Ascending aorta (tissue), 2 donors: Measurements from ENCODE around the gene ISG15. TPM values are rescaled to one million over a fixed set of nuclear protein-coding genes. Genes with fewer than 3 reads are reported as not detected.

Source experiments
- DNase-seq, 2 donors: peaks; one replicate each; pipeline ENCODE4 v3.0.0-alpha.2; 2019; ENCODE audit warnings: low spot score in 2 of 2
- H3K27ac ChIP-seq, 2 donors: fragments of 200-600 bp; sonication (generic); one replicate each; pipeline ENCODE4 v1.5.1; 2016 to 2017; ENCODE audit warnings: mild to moderate bottlenecking in 1 of 2
- H3K27me3 ChIP-seq: fragments of 200-600 bp; sonication (generic); one replicate; pipeline ENCODE4 v1.5.1; 2017
- H3K36me3 ChIP-seq, 2 donors: fragments of 200-600 bp; sonication (generic); one replicate each; pipeline ENCODE4 v1.5.1; 2016
- H3K4me1 ChIP-seq, 2 donors: fragments of 200-600 bp; sonication (generic); one replicate each; pipeline ENCODE4 v1.5.1; 2016 to 2017; ENCODE audit warnings: mild to moderate bottlenecking in 1 of 2
- H3K4me3 ChIP-seq, 2 donors: fragments of 200-600 bp; sonication (generic); one replicate each; pipeline ENCODE4 v1.5.1; 2016 to 2017; ENCODE audit warnings: mild to moderate bottlenecking in 1 of 2
- H3K9me3 ChIP-seq, 2 donors: fragments of 200-600 bp; sonication (generic); one replicate each; pipeline ENCODE4 v1.5.1; 2016
- intact Hi-C: fragments of 100-400 bp; cut with DNase I; formaldehyde crosslinking; loops from one replicate; pipeline ENCODE4 v1.15.1; 2023
- total RNA-seq: library from RNA; depleted of rRNA; stranded (reverse); fragments of >200 nt; gene quantifications from one replicate; pipeline ENCODE4 v1.1.0, GENCODE V29; 2016
- TF ChIP-seq, protein P1 (sequence below), 3 experiments: fragments of 200-600 bp in 2 of 3; fragments of 450-650 bp in 1 of 3; sonication (generic) in 2 of 3; IDR thresholded peaks; one replicate each; pipeline ENCODE4 v1.5.1; 2016 to 2019; ENCODE audit warnings: antibody characterized with exemption in 3 of 3, mild to moderate bottlenecking in 1 of 3, moderate library complexity in 1 of 3

The ISG15 gene
- total RNA-seq, 1 donor from 2014 or later, result 125 TPM

DNA sequence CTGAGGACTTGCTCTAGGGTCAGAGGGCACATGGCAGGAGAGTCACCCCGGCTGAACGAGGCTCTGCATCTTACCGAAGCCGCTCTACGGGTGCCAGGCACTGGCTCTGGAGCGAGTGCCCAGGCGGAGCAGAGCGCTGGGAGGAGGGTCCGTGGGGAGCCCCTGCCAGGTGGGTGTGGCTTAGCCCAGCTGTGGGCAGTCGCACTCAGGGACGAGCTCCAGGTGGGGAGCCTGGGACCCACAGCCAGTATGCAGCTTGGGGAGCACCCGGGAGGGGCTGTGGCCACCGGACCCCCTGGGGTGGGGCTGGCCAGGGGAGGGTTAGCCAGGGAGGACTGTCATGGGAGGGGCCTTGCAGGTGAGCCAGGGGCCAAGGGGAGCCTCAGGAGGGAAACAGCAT, 10.4 kb downstream of the ISG15 start:
- H3K4me3 ChIP-seq, result no peak overlapping the region
- TF ChIP-seq, protein P1, sequence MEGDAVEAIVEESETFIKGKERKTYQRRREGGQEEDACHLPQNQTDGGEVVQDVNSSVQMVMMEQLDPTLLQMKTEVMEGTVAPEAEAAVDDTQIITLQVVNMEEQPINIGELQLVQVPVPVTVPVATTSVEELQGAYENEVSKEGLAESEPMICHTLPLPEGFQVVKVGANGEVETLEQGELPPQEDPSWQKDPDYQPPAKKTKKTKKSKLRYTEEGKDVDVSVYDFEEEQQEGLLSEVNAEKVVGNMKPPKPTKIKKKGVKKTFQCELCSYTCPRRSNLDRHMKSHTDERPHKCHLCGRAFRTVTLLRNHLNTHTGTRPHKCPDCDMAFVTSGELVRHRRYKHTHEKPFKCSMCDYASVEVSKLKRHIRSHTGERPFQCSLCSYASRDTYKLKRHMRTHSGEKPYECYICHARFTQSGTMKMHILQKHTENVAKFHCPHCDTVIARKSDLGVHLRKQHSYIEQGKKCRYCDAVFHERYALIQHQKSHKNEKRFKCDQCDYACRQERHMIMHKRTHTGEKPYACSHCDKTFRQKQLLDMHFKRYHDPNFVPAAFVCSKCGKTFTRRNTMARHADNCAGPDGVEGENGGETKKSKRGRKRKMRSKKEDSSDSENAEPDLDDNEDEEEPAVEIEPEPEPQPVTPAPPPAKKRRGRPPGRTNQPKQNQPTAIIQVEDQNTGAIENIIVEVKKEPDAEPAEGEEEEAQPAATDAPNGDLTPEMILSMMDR (IDR thresholded peaks at IDR 0.05), result no peak
- H3K4me1 ChIP-seq, result peaks cover 9 to 10% of the 10 kb centered on the region in 2 donors
- no peaks in the 10 kb centered on the region for H3K36me3 ChIP-seq
- H3K27me3 ChIP-seq, result no peaks in the 10 kb centered on the region
- H3K9me3 ChIP-seq, result no peaks in the 10 kb centered on the region
- intact Hi-C loops, result no loop called here
- H3K27ac ChIP-seq, result no peak overlapping the region
- no peak for DNase-seq

DNA sequence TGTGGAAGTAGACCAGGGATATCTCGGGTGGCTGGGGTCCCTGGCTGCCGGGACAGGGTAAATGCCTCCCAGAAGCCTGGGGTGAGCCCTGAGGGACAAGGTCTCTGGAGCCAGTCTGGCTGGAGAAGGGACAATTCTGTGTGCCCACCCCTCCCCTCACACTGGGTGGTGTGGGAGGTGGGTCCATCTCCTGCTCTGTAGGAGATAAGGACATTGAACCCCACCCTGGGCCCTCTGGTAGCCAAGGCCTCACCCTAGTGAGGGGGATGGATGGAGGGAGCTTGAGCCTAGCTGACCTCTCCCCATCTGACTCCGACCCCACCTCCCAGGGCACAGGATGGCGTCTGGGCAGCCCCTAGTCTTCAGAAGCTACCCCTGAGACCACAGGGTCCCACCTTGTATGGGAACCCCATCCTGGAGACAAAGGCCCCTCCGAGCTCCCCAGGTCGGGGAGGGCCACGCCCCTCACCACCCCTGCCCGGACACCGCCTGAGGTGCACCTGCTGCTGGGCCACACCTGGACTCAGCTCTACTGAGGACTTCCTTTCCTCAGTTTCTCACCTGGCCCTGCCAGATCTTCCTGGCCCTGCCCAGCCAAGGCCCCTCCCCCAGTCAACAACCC, 11.0 kb downstream of the ISG15 start:
- no peaks in the 10 kb centered on the region for H3K36me3 ChIP-seq
- H3K4me1 ChIP-seq, result peaks cover 9 to 10% of the 10 kb centered on the region in 2 donors
- intact Hi-C loops, result no loop called here
- DNase-seq, result no peak
- TF ChIP-seq, protein P1 (IDR thresholded peaks at IDR 0.05), result no peak
- H3K4me3 ChIP-seq, result no peak overlapping the region
- no peak overlapping the region for H3K27ac ChIP-seq
- H3K27me3 ChIP-seq, result no peaks in the 10 kb centered on the region
- no peaks in the 10 kb centered on the region for H3K9me3 ChIP-seq

DNA sequence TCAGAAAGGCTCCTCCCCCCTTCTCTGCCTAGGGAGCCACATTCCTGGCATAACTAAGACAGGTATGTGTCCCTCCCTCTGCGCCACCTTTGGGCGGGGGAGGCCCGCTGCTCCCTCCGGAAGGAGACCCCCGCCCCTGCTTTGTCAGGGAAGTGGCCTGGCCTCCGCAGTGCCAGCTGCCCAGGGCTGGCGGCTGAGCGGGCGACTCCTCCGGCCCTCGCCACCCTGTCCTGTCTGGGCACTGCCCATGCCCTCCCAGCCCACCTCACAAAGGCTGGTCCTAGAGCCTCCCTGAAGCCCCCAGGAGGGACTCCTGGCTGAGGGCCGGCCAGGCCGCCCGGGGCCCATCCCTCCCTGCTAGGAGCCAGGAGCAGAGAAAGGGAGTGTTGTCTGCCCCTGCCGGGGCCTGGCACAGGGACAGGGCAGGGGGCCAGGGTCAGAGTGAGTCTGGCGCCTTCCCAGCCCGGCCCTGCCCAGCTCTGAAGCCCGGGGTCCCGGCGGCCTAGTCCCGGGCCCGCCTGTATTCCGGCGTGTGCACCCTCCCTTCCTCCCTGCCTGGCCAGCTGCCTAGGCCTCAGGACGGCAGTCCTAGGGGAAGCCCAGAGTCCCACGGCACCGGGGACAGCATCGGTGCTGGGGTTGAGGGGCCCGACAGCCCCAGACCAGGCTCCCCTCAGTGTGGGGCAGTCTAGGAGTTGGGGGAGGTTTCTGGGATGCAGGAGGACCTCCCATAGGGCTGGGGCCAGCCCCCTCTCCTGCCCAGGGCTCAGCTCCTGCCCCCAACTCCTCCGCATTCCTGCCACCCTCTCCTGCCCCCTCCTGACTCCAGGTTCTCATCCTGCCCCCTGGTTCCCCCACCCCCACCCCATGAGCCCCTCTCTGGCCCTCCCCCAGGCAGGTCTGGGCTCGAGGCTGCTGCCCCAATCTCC, 11.7 kb downstream of the ISG15 start:
- Histone ChIP-seq H3K27ac (no peak overlapping the region), H3K4me1 (peaks cover 9 to 10% of the 10 kb centered on the region in 2 donors)
- intact Hi-C loops, result no loop called here

DNA sequence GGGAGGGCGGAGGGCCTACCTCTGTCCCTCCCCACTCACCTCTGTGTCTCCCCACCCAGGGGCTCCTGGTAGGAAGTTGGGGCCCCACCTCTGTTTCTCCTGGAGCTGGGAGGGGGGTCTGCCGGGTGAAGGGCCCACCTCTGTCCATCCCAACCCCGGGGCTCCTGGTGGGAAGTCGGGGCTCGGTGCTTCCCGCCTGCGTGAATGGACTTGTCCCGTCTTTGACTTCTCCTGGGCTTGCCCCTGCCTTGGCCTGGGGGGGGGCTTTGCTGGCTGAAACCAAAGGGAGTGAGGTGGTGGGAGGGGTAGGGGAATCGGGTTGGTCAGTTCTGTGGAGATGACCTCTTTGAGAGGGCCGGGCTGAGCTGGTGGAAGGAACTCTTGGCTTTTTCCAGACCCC, 12.4 kb downstream of the ISG15 start:
- Histone ChIP-seq H3K27ac (no peak overlapping the region), H3K9me3 (no peaks in the 10 kb centered on the region), H3K4me3 (no peak overlapping the region), H3K4me1 (peaks cover 3 to 5% of the 10 kb centered on the region in 2 donors), H3K36me3 (no peaks in the 10 kb centered on the region), H3K27me3 (no peaks in the 10 kb centered on the region)
- TF ChIP-seq, protein P1 (IDR thresholded peaks at IDR 0.05), result no peak
- DNase-seq, result no peak
- intact Hi-C loops, result no loop called here

More for the DNA sequence above, 11.7 kb downstream of the ISG15 start:
- no peak for DNase-seq
- TF ChIP-seq, protein P1 (IDR thresholded peaks at IDR 0.05), result no peak
- Histone ChIP-seq H3K27me3 (no peaks in the 10 kb centered on the region), H3K4me3 (no peak overlapping the region), H3K9me3 (no peaks in the 10 kb centered on the region), H3K36me3 (no peaks in the 10 kb centered on the region)

DNA sequence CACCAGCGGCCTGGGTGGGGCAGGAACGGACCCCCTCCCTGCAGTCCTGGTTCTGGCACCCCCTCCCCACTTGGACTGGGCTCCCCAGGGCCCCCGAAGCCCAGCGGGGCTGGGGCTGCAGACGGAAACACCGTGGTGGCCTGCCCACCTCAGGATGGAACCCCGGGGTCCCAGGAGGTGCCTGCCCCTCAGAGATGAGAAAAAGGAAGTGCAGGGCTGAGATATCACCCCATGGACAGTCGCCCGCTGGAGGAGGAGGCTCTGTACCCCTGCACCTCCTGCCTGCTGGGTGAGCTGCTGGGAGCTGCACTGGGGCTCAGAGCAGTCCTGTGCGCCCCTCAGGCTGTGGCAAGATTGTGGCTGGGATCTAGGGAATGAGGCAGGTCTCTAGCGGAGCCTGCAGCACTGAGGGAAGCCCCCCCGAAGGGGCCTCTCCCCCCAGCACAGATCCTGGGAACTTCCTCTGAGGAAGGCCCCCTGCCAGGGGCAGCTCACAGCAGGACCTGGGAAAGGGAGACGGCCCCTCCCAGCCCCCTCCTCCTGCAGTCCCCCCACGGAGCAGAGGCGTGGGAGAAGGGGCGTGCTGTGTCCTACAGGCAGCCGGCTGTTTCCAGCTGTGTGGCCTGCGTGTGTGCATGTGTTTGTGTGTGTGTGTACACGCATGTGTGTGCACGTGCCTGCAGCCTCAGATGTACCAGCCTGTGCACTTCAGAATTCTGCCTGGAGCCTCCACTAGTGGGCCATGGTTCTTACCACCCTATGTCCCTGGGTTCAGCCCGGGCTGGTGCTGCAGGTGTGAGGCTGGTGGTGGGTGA, 13.5 kb downstream of the ISG15 start:
- H3K4me1 ChIP-seq, result no peaks in the 10 kb centered on the region

More for the DNA sequence above, 13.5 kb downstream of the ISG15 start:
- H3K9me3 ChIP-seq, result no peaks in the 10 kb centered on the region
- no peaks in the 10 kb centered on the region for H3K36me3 ChIP-seq
- intact Hi-C loops, result no loop called here
- TF ChIP-seq, protein P1 (IDR thresholded peaks at IDR 0.05), result no peak
- DNase-seq, result no peak
- H3K4me3 ChIP-seq, result no peak overlapping the region
- no peaks in the 10 kb centered on the region for H3K27me3 ChIP-seq
- no peak overlapping the region for H3K27ac ChIP-seq
